Measurements from ENCODE around the gene PRKCH. TPM values are rescaled to one million over a fixed set of nuclear protein-coding genes. Genes with fewer than 3 reads are reported as not detected.
A peak's percentile ranks its signal among the peaks of the same experiment; 100 is the strongest.

Gene PRKCH
- total and polyA plus RNA-seq, 2 of the 13 experiments (the other 11 are each of a cell fraction or from before 2014, with no cell fraction given): 0.48 to 1.3 TPM

DNA sequence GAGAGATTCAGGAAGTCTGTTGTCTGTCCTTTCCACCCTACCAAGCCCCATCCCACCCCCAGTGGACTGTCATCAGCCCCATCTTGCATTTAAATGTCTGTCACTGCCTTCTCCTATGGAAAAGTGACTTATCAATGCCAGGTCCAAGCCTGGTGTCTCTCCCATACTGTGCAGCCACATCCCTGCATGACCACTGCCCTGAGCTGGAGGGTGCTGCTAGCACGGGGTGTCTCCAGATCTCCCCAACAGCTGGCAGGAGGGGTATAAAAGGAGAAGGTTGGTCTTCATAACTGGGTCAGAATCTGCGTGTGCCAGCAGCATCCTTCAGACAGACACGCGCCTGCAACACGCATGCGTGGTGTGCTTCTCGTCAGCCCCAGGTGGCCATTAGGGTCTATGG, 219.6 kb downstream of the PRKCH start (continued):
- TF ChIP-seq, protein P1, sequence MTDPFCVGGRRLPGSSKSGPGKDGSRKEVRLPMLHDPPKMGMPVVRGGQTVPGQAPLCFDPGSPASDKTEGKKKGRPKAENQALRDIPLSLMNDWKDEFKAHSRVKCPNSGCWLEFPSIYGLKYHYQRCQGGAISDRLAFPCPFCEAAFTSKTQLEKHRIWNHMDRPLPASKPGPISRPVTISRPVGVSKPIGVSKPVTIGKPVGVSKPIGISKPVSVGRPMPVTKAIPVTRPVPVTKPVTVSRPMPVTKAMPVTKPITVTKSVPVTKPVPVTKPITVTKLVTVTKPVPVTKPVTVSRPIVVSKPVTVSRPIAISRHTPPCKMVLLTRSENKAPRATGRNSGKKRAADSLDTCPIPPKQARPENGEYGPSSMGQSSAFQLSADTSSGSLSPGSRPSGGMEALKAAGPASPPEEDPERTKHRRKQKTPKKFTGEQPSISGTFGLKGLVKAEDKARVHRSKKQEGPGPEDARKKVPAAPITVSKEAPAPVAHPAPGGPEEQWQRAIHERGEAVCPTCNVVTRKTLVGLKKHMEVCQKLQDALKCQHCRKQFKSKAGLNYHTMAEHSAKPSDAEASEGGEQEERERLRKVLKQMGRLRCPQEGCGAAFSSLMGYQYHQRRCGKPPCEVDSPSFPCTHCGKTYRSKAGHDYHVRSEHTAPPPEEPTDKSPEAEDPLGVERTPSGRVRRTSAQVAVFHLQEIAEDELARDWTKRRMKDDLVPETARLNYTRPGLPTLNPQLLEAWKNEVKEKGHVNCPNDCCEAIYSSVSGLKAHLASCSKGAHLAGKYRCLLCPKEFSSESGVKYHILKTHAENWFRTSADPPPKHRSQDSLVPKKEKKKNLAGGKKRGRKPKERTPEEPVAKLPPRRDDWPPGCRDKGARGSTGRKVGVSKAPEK (CRISPR knock-in tag; IDR thresholded peaks at IDR 0.05; ENCODE audit: borderline replicate concordance): no peak

DNA sequence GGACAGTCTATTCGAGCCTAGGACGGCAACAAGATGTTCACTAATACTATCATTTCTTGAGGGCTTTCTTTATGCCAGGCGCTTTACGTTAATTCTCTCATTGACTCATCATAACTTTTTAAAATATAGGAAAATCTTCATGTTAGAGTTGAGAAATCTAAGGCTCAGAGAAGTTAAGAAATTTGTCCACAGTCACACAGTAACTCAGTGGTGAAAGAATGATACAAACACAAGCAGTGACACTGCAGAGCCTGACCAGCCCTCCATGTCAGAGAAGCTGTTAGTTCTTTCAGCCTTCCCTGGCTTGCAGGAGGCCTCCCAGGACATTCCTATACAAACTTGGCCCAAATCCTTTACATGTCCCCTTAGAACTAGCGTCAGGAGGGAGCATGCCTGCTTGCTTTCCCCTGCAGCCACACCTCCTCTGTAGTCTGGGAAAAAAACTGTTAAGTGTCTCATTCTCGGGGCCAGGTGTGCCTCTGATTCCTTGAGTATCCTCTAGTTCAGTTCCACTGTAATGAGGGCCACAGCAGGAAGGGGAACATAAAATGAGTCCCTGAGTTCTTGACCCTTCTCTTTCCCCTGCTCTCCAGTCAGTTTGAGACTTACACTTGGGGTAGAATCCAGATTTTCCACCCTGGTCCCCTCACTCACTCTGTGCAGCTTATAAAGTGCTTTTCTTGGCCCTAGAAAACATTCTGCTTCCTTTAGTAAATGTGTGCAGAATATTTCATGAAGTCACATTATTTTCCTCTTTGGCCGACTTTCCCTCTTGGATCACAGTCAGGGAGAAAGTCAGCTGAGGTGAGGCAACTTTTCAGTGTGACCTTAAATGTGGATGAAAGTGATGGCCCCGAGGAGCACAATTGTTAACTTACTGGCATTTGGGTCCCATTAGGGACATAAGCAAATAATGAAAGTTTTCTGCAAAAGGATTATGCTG, 221.7 kb downstream of the PRKCH start:
- ChIA-PET POLR2A (interaction anchor here (2.2 to 2.9 kb wide), 2 partner anchors 10 to 17 kb away, joined by 11 to 15 read pairs; no protein-coding TSS in a partner anchor), CTCF (ENCODE audit: low intra/inter-chr PET ratio, low total read pairs) (no interaction called here)
- intact Hi-C loops (cut with micrococcal nuclease; ENCODE audit: unreplicated experiment): no loop called here
- ATAC-seq (no peak), DNase-seq (ENCODE audit: low spot score) (no peak), FAIRE-seq (no peak)
- BruUV-seq (replicated peaks): no TSS peak
- no peak overlapping the region for H3K4me2 ChIP-seq (ENCODE audit: low read depth, low read length)
- H3K36me3 ChIP-seq (replicated peaks in 1 of 2; ENCODE audit: control insufficient read depth in 1 of 2, insufficient read depth in 2 of 2, low read length in 2 of 2): no peaks in the 10 kb centered on the region
- H3K4me1 ChIP-seq (ENCODE audit: insufficient read depth, low read length): peaks cover 63% of the 10 kb centered on the region
- no peak overlapping the region for H3K27ac ChIP-seq (ENCODE audit: extremely low read length, insufficient read depth, low read length)
- TF ChIP-seq, protein P2, sequence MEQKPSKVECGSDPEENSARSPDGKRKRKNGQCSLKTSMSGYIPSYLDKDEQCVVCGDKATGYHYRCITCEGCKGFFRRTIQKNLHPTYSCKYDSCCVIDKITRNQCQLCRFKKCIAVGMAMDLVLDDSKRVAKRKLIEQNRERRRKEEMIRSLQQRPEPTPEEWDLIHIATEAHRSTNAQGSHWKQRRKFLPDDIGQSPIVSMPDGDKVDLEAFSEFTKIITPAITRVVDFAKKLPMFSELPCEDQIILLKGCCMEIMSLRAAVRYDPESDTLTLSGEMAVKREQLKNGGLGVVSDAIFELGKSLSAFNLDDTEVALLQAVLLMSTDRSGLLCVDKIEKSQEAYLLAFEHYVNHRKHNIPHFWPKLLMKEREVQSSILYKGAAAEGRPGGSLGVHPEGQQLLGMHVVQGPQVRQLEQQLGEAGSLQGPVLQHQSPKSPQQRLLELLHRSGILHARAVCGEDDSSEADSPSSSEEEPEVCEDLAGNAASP (CRISPR knock-in tag; IDR thresholded peaks at IDR 0.05; ENCODE audit: borderline replicate concordance): peak; percentile 41; the same call in 1 of the 2 replicates
- TF ChIP-seq ZNF768 (CRISPR knock-in tag; IDR thresholded peaks at IDR 0.05): peak; percentile 70; the same call in 1 of the 2 replicates
- no peak for TF ChIP-seq GZF1 (CRISPR knock-in tag; IDR thresholded peaks at IDR 0.05)
- TF ChIP-seq CCAR2 (optimal IDR thresholded peaks at IDR 0.05; ENCODE audit: low read depth, low read length): no peak
- TF ChIP-seq TAF1 (CRISPR knock-in tag; IDR thresholded peaks at IDR 0.05): no peak
- no peak for TF ChIP-seq ATM (IDR thresholded peaks at IDR 0.05; ENCODE audit: borderline replicate concordance)
- no peak overlapping the region for H2AFZ ChIP-seq (ENCODE audit: low read length)
- peak overlapping the region; percentile 27; the same call in 1 of the 2 replicates for H3K9ac ChIP-seq (ENCODE audit: insufficient read depth, low read depth, low read length)
- no peaks in the 10 kb centered on the region for H3K27me3 ChIP-seq (ENCODE audit: control insufficient read depth in 1 of 2, insufficient read depth in 2 of 2, low read length in 2 of 2)
- no peaks in the 10 kb centered on the region for H3K79me2 ChIP-seq (ENCODE audit: insufficient read depth, low read length)
- H3K9me3 ChIP-seq (ENCODE audit: low read length): no peaks in the 10 kb centered on the region
- 78% methylated on average over 8 of the region's 8 CpGs for WGBS (ENCODE audit: low lambda C conversion rate)
- no peak overlapping the region for H3K4me3 ChIP-seq (replicated peaks in 1 of 3; ENCODE audit: insufficient read depth in 1 of 3, low read depth in 2 of 3, low read length in 3 of 3)
- in situ Hi-C loops (cut with HindIII; ENCODE audit: extremely low pct_ligation_motif_present, low pct_unique_long_range_greater_than_20kb): no loop called here
- H4K20me1 ChIP-seq (ENCODE audit: insufficient read depth, low read length): no peaks in the 10 kb centered on the region
